HG03045 (cell line): Measurements from ENCODE around the gene FSTL4.

Source experiments
- ATAC-seq: cut with Tn5 transposase; IDR thresholded peaks from one replicate; pipeline ENCODE4 v1.9.1; 2021; ENCODE audit warnings: mild to moderate bottlenecking, moderate library complexity; ENCODE audit not compliant: unreplicated experiment

FSTL4 gene

DNA sequence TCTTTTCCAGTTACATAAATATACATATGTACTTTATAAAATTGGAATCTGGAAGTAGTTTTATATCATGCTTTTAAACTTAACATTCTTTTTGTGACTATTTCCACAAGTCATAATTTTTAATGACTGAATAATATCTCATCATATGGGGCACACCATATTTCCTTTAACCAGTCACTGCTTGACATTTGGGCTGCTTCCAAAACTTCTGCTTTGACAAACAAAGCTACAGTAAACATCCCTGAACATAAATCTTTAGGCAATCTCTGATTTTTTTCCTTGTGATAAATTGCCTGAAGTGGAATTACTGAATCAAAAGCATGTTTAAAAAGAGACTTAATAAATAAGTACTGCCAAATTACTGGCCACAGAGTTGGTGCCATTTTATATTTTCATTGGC is 178.0 kb downstream of the FSTL4 start:
- no peak for ATAC-seq

DNA sequence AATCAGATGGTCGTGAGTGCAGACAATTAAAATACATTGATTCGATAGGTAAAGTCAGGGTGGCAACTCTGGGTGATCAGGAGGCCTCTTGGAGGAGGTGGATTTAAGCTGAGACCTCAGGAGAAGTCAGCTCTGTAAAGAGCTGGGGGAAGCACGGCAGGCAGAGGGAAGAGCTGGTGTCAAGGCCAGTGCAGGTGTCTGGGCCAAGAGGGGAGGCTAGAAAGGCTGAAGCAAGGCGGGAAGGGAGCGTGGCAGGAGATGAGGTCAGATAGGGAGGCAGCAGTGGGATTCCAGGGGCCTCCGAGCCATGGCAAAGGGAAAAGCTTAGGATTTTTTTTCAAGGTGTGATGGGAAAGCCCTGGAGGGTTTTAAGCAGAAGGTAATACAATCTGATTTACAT is 178.7 kb downstream of the FSTL4 start:
- no peak for ATAC-seq

DNA sequence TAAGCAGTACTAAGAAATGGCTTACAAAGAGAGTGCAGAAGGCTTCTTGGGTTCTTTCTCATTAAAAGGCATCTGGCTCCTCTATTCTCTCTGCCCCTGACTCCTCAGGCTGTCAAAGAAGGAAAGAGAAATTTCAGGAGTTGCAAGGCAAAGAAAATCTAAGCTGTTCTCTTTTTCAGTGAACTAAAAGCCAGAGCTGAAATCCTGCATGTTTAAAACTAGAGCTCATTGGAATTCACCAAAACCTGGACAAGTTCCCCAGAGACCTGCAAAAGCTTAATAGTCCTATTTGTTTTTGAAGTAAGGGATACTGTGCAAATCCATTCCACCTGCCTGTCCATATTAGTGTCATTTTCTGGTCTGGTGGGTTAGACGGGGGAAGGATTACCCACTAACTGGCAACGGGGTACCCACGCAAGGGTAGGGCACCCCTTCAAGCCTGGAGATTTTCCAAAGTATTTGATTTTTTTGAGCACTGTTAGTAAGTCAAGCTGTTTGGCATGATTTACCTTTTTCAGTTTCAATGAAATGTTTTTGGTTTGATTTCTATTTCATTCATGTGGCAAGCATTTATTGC is 179.3 kb downstream of the FSTL4 start:
- ATAC-seq: no peak

DNA sequence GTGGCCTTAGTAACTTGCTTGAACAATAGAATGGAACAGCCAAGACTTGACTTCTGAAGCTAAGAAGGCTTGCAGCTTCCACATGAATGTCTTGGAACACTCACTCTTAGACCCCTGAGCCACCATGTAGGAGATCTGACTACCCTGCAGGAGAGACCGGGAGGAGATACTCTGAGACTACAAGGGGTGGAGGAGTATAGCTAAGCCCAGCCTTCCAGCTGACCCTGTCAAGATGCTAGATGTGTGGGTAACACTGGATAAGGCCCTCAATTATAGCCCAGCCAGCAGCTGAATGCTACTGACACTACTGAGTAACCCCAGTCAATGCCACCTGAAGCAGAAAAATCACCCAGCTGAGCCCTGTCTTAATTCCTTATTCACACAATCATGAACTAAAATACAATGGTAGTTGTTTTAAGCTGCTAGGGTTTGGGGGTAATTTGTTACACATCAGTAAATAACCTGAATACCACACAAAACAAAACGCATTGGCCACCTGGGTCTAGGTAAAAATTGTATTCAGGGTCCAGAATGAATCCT is 180.9 kb downstream of the FSTL4 start:
- ATAC-seq: no peak

DNA sequence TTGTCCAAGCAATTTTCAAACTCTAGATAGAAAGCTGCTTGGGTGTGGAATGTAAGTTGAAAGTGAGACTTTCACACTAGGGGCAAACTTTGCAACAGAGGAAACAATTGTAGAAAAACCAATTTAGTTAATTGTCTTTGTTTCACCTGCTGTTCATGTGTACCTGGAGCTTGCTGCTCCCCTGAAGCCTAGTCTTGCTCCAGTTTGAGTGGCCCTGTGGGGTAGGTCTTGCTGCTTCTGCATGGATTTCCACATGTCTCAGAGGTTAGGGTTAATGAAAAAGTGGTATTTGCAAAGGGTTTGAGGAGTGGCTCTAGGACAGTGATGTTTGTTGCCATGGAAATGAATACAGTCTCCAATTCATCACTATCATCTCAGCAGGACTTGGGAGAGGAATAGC is 182.2 kb downstream of the FSTL4 start:
- no peak for ATAC-seq

DNA sequence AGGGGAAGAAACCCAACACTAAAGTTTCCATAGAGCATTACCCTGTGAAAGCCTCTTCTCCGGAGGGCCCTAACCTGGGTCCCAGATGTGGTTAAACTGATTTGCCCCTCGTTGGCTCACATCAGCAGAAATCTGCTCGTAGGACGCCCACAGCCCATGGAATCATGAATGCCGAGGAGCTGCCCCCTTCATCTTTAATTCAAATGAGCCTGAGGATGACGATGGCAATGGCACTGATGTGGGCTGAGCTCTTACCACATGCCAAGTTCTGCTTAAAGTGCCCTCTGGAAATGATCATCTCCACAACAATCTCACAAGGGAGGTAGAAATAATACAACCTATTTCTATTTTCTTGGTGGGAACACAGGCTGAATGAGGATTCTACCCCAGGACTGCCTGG is 183.3 kb downstream of the FSTL4 start:
- no peak for ATAC-seq

DNA sequence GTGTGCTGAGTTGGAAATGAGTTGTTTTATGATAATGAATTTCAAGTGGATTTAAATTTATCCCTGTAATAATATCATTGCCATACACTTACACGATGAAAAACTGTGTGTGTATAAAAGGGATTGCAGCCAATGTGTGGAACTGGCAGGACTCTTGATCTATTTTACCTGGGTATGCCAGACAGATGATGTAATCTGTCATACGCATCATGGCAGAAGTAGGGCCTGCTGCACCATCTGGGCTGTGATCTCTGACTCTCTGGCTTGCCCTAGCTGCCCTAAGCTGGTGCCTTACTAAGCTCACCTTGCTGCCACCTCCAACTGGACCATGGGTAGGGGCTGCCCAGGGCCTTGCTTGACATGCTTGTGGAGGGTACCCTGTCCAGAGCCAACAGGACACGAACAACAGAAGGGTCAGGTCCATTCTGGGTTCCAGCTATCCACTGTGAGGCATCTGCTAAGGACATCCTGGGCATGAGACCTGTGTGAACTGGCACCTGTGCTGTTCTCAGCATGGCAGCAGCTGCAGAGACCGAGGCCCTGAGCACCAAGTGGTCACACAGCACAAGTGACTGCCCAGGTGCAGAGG is 184.2 kb downstream of the FSTL4 start:
- ATAC-seq: no peak

DNA sequence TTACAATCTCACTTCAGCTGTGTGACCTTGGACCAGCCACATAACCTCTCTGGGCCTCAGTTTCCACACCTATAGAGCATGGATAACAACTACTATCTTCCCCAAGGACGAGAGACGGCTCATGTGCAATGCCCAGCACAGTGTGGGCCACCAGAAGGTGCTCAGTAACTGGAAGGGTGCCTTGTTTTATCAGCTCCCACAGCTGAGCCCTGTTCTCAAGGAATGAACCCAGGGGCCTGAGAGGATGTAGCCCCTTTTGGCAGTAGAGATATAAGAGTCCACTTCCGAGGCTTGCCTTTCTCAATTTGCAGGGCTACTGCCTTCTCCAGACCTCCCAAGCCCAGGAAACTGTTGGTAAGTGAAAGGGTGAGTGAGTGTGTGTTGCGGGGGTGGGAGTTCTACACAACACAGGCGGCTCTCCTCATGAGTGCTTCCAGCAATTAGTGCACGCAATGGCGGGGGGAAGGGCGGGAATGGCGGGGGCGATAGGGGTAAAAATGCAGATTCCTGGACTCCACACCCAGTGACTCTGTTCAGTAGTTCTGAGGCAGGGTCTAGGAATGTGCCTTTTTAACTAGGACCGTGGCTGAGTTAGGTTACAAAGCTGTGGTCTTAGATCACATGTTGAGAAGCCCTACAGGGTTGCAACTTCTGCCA is 185.1 kb downstream of the FSTL4 start:
- ATAC-seq: no peak

DNA sequence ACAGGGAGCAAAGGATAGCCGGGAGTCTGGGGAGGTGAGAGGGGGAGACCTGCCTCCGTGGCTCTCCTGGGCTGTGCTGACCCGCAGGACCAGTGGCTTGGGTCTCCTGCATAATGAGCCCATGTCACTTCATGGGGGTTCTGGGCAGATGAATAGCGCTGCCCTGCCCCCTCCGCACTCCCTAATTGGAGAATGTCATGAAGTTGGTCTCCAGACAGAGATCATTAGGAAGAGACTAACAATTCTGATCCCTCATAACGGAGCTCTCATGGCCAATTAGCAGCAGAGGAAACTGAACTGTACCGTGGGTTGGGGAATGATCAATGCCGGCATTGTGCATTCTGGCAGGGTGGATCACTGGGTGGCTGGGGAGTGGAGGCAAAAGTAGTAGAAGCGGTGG is 186.1 kb downstream of the FSTL4 start:
- no peak for ATAC-seq

DNA sequence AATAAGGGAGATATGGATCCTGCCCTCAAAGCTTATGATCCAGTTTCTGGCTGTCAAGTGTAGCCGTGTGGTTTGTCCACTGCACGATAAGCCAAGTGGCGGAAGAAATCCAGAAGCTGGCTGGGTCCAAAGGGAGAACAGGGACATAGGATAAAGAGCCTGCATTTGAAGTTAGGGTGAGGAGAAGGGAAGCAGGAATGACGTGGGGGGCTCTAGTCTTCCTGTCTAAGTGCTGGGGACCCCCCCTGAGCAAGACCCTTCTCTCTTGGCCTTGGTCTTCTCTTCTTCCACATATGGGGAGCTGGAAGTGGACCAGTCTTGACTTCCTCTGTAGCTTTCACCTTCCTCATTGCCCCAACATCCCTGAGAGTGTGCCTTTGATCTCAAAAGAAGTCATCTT is 186.6 kb downstream of the FSTL4 start:
- no peak for ATAC-seq

DNA sequence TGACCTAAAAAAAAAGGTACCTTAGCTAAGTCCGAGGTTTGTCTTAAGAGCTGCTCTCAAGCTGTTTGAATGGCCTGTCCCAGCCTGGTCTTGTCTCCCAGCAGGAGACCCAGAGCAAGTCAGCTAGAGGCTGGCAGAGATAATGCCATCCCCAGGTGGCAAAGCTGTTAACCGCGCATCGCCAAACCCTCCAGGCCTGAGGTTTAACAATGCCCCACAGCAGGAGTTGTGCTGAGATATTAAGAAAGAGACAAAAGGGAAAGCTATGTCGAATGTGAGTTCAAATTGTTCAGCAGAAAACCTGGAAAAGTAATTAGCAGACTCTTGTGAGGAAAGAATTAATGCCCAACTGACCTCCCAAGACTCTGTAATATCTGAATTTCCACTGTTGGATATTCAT is 187.1 kb downstream of the FSTL4 start:
- no peak for ATAC-seq

DNA sequence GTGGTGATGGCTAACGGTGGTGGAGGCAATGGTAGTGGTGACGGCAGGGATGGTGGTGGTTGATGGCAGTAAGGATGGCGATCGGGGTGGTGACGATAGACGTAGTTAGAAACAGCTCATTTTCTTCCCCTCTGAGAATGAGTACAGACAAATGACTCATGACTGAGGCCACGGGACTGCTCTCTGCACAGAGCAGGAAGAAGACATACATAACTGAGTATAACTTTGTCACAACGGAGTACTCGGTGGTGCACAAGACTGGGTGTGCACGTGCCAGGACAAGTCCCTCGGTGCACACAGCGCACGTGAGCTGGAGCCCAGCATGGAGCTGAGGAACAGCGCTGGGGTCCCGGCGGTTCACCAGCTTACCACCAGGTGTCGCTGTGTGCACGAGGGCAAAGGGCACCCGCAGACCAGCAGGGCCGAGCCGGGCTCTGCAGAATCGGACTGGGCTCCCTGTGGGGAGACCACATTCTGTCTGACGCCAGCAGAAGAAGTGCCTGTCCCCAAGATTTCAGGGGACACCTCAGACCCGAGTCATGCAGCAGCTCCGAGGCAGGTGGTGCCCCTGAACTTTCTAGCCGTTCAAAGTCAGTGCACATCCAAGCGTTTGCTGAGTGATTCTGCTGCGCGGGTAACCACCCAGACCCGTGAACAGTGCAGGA is 188.6 kb downstream of the FSTL4 start:
- peak; percentile 68 for ATAC-seq

DNA sequence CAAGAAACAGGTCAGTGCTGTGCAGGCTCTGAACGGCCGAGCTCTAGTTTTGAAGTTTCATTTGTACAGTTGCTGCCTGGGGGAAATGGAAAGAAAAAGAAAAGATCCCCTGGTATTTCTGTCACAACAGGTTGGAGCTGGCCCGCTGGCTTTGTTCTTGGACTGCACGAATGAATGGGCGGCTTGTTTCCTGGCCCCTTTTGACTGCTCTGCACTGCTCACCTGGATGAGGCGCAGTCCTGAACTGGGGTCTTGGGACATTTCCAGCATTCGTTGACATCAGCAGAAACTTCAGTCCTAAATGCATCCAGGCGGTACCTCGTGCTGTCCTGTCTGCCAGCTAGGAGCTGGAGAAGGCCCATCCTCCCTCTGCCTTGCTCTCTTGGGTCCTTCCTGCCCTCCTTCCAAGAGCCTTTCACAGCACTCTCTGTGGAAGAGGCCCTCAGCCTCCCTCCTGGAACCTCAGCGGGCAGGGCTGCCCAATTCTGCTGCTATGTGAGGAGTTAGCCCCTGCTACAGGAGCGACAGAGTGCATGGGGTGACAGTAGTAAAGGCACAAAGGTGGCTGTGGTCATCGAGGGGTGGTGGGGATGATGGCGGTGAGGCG is 189.2 kb downstream of the FSTL4 start:
- ATAC-seq: no peak

DNA sequence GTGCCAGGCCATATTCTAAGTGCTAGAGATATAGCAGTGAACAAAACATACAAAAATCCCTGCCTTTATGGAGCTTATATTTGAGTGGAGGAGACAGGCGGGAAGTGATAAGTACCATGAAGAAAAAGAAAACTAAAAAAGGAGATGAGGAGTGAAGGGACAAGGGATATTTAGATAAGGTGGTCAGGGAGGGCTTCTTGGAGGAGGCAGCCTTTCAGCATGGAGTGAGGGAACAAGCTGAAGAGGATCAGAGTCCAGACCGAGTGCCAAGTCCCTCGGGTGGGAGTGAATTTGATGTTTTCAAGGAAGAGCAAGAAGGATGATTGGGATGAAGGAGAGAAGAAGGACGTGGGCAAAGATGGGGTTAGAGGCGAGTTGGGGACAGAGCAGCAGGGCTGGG is 190.5 kb downstream of the FSTL4 start:
- no peak for ATAC-seq

DNA sequence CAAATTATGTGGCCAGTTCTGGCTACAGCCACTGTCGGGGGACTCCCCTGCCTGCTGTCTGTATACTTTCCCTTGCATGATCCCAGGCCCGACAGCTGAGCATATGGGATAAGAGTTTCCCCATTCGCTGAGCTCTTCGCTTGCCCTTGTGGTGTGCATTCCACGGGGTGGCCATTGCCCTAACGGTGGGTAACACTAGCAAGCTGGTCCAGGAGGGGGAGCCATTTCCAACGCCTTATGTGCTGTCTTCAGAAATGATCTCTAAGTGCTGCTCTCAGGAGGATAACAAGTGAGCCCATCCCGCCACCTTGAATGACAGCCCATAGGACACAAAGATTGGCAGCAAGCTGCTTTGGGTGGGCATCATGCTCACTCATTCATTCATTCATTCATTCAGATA is 190.9 kb downstream of the FSTL4 start:
- ATAC-seq: no peak

DNA sequence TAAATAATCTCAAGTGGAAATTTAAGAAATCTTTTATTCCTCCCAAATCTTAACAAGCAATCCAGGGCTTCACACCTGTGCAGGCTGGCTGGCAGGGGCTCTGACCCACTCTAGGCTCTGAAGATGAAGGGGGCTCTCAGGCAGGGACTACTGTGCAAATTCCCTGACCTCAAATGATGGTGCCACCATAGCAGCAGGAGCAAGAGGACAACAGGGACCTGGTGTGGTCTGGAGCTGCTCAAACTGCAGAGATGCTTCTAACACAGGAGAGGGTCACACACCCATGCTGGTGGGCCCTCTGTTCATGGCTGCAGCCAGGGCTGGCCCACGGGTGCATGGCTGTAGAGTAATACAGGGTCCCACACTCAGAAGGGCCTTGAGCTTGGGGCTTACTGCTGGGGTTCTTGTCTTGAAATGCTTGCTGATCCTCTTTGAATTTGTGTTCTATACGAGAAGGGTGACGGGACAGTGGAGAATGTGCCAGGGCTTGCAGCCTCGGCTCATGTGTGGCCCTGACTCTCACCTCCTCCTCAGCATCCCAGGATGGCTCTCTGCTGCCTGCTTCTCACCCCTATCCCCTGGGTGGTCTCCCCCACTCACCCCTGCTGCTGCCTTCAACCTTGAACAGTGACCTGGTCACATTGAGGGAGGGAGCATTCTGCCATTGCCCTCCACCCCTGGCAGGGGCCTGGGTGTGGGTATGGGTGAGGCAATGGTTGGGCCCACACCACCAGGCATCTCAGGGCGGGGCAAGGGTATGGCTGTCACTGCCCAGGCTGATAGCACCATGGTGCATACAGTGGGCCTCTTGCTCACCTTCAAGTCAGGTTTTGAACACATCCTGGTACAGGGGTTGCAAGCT is 191.7 kb downstream of the FSTL4 start:
- ATAC-seq: no peak

DNA sequence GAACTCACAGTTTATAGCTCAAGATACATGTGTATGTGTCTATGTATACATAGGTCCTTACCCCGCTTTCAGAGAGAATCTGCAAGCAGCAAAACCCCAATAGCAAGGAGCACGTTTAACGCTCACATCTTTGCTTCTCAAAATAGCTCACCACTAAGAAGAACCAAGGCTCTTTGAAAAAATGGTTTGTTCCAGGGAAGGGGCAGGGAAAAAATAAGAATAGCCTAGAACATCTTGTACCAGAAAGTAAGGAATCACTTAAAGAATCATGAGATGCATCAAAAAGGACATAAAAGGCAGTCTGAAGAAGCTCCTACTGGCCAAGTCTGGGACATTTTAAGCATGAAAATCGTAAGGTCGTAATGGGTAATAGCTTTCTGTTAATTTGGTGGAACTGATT is 196.4 kb downstream of the FSTL4 start:
- no peak for ATAC-seq

DNA sequence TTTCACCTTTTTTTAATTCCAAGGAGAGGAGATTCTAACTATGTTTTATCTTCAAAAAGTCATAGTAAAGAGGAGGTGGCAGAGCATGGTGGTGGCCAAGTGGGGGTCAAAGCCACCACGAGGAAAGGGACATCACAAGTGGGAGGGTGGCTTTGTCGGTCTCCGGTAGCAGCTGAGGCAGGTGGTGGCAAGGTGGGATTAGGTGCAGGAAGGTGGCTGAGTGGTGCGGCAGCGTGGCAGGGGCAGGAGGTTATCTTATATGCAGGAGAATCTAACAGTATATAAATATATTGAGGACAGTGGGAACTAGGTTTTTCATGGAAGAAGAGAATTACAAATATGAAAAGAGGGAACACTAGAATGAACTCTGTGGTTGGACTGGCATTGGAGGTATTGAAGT is 196.8 kb downstream of the FSTL4 start:
- ATAC-seq: no peak

DNA sequence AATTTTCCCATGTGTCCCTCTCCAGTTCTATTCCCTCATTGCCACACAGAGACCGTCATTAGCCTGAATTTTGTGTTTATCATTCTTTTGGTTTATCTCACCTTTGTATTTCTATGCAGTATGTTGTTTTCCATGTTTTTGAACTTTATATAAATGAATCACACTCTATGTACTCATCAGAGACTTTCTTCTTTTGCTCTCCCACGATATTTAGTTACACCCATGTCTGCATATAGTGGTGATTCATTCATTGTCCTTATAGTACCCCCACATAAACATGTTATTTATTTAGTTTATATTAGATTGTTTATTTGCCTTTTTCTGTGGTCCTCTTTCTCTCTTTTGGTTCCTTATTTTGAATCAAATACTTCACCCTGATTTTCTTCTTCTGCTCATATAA is 199.7 kb downstream of the FSTL4 start:
- ATAC-seq: no peak

DNA sequence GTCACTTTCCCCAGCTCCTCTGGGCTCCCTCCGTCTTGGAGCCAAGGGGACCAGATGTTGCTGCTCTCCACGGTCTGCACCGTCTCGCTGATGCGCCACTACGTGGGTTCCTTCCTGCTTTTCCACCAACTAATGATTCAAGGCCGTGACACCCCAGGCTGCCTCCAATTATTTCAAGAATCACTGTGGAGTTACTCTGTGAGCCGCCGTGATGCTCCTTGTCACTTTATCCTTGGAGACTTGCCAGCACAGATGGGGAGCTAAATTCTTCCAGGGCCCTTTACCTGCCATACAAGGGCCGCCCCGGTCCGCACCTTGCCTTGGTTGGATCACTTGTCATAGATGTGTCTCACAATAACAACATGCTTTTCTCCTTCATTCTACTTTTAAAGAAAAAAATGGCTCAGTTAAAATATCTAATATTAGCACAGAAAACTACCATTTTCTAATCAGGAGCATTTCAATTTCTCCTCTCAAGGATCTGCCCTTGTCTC is 202.0 kb downstream of the FSTL4 start:
- ATAC-seq: no peak
